ENCODE data around the gene FMR1.

Gene FMR1

DNA sequence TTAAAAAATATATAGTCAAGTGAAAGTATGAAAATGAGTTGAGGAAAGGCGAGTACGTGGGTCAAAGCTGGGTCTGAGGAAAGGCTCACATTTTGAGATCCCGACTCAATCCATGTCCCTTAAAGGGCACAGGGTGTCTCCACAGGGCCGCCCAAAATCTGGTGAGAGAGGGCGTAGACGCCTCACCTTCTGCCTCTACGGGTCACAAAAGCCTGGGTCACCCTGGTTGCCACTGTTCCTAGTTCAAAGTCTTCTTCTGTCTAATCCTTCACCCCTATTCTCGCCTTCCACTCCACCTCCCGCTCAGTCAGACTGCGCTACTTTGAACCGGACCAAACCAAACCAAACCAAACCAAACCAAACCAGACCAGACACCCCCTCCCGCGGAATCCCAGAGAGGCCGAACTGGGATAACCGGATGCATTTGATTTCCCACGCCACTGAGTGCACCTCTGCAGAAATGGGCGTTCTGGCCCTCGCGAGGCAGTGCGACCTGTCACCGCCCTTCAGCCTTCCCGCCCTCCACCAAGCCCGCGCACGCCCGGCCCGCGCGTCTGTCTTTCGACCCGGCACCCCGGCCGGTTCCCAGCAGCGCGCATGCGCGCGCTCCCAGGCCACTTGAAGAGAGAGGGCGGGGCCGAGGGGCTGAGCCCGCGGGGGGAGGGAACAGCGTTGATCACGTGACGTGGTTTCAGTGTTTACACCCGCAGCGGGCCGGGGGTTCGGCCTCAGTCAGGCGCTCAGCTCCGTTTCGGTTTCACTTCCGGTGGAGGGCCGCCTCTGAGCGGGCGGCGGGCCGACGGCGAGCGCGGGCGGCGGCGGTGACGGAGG lies at the start of gene FMR1:
FMR1 (plus strand) TSS at position 728 of the 831 bp plus-strand sequence. CDS start 261 bp downstream, outside the sequence.
- in situ Hi-C loops (cut with MboI; ENCODE audit: low sequenced_read_pairs) = no loop called here

DNA sequence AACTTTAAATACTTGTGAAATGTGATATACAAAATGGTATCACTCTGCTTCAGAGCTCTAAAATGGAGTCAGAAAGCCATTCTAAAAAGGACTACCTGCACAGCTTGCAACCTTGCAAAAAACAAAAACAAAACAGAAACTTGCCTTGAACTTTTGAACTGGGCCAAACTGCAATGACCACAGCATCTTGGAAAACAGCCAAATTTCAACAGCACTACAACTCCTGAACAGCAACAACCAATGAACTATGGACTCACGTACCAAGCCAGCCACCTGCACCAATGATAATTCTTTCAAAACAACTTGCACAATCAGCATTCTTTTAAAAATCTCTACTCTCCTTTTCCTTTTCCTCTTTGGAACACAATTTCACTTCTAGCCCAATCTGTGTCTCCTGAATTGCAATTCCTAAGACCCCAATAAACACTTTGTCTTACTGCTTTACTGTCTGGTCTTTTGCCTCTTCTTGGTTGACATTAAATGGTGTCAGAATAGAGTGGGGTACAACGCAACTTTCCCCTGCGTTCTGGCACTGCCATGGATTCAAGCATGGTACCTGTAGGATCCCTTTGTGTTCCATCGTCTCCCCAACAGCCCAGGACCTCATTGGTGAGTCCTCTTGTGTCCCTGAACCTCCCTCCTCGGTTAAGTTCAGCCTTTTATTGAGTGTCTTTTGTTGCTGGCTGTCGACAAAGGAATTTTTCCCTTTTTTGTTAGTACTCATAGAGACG lies 35.7 kb upstream of the FMR1 start:
- in situ Hi-C loops (cut with MboI; ENCODE audit: low sequenced_read_pairs) = no loop called here

DNA sequence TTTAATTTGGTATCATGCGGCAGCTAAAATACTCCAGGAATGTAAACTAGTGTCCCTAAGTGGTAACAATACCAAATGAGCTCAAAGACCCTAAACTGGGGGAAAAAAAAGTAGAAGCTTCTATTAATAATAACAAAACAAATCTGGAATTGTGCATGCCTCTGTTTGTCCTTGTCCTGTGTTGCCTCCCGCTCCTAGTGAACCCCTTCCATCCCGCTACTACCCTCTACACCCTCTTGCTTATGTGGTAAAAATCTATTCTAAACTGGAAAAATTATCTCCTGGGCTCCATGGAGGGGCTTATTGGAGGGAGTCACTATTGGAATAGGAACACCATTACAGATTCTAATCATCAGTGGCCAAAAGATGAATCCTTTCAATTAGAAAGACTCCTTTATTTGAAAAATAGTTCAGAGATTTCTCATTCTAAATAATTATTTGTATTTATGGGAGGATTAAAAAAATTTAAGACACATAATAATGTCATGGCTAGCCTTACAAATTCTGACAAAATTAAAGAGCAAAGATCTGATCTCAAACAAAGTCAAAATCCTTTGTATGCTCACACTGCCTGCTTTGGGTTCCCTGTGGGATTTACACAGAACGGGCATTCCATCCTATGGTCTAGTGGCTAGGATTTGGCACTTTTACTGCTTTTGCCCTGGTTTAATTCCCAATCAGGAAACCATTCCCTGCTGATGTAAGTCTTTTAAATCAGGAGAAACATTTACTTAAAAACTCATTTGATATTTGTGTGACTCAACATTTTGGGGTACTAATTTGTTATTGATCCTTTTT lies 34.7 kb upstream of the FMR1 start:
- in situ Hi-C loops (cut with MboI; ENCODE audit: low sequenced_read_pairs) = no loop called here

DNA sequence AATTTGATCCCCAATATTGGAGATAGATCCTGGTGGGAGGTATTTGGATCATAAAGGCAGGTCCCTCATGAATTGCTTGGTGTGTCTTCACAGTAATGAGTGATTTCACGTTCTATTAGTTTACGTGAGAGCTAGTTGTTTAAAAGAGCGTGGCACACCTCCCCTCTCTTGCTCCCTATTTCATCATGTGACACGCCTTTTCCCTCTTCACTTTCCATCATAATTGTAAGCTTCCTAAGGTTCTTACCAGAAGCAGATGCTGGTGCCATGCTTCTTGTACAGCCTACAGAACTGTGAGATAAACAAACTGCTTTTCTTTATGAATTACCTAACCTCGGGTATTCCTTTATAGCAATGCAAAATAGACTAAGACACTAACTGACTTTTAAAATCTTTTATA lies 34.0 kb upstream of the FMR1 start:
- in situ Hi-C loops (cut with MboI; ENCODE audit: low sequenced_read_pairs) = no loop called here

DNA sequence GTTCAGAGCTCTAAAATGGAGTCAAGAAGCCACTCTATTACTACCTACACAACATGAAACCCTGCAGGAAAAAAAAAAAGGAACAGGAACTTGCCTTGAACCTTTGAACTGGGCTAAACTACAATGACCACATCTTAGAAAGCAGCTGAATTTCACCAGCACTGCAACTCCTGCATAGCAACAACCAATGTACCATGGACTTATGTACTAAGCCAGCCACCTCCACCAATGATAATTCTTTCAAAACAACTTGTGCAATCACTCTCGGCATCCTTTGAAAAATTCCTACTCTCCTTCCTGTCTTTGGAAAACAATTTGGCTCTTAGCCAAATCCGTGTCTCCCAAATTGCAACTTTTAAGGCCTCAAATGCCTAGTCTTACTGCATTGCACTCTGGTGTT lies 26.8 kb upstream of the FMR1 start:
- in situ Hi-C loops (cut with MboI; ENCODE audit: low sequenced_read_pairs) = no loop called here

DNA sequence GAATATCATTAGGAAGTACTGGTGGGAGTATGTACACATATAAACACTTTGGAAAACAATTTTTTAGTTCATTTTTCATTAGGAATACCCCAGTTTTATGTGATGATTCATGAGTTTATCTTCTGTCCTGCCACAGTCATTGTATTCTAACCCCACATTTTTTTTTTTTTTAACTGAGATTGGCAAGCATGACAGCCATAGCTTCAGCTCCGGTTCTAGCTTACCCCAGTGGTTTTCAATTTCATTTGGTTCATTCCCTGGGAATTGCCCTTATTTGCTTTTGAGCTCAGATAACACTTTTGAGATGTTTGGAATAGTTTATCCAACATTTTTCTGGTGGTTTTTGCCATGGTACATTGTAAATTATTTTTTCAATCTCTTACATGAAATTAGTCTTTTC lies 21.0 kb upstream of the FMR1 start:
- in situ Hi-C loops (cut with MboI; ENCODE audit: low sequenced_read_pairs) = no loop called here

DNA sequence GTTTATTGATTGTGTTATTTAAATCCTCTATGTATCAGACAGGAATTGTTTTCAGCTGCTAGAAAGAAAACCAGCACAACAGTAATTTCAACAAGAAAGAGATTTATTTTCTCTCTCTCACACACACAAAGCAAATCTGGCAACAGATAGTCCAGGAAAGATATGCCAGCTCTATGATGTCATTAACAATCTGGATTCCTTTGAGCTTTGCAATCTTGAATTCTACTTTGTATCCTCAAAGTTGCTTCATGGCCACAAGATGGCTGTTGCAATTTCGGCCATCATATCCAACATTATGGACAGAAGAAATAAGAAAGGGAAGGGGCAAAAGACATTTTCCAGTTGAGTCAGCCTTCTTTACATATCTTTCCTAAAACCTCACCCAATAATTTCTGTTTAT lies 19.8 kb upstream of the FMR1 start:
- in situ Hi-C loops (cut with MboI; ENCODE audit: low sequenced_read_pairs) = no loop called here

DNA sequence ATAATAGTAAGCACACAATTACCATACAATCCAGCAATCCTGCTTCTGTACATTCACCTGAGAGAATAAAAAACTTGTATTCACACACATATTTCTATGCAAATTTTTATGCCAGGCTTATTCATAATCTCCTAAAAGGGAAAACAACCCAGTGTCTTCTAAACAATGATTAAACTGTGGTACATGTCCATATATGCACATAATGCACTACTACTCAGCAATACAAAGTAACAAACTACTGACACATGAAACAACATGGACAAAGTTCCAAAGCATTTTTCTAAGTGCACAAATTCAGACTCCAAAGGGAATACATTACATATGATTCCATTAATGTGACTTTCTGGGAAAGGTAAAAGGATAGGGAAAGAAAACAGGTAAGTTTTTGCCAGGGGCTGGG lies 18.0 kb upstream of the FMR1 start:
- in situ Hi-C loops (cut with MboI; ENCODE audit: low sequenced_read_pairs) = no loop called here

DNA sequence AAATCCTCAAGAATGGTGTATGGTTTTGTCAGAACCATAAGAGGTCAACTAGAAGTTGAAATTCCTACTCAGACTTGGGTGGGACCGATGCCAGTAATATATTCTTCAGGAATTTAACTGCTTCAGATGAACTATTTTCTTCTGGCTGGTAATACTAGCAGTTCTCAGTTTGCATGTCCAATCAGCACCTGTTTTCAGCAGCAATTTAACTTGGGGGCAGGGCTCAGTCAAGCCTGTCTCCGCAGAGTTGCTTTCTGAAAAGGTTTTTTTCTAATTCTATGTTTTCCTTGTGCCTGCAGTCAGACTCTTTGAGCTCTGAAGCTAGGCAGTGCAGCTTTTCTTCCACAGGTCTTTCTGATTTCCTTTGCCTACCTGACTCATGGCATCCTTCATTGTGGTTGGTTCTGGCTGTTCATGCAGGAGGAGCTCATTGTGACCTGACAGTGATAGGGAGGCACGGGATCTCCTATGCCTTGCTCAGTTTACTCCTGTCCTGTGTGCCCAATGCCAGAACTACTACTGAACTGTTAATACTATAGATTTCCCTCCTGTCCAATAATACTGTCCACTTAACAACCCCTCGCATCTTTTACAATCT lies 17.3 kb upstream of the FMR1 start:
- in situ Hi-C loops (cut with MboI; ENCODE audit: low sequenced_read_pairs) = no loop called here

DNA sequence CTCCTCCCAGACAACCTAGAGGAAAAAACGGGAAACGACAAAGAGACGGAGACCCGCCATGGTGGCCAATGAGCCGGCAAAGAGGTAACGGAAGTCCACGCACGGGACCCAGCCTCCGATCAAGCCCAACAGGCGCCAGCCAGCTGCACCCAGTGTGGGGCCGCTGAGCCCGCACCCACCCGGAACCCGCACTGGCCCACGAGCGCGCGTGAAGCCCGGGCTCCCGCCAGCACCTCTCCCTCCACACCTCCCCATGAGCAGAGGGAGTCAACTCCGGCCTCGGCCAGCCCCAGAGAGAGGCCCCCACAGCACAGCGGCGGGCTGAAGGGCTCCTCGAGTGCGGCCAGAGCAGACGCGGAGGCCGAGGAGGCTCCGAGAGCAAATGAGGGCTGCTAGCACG lies 14.6 kb upstream of the FMR1 start:
- in situ Hi-C loops (cut with MboI; ENCODE audit: low sequenced_read_pairs) = no loop called here

DNA sequence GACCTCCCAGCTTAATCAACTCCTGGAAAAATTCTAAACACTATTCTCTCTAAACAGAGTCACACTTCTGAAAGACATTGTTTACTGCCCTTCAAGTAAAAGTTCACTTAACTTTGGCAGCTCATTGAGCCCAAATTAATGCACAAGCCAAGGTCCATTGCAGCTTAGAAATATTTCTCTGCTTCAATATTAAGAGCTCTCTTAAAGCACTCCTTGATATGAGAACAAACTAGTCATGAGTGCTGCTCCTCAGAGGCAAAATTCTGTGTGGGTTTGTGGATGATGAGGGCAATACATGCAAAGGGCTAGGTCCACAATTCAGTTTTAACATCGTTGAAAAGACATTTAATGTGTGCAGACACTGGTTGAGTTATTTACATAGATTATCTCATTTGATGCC lies 12.8 kb upstream of the FMR1 start:
- in situ Hi-C loops (cut with MboI; ENCODE audit: low sequenced_read_pairs) = no loop called here

DNA sequence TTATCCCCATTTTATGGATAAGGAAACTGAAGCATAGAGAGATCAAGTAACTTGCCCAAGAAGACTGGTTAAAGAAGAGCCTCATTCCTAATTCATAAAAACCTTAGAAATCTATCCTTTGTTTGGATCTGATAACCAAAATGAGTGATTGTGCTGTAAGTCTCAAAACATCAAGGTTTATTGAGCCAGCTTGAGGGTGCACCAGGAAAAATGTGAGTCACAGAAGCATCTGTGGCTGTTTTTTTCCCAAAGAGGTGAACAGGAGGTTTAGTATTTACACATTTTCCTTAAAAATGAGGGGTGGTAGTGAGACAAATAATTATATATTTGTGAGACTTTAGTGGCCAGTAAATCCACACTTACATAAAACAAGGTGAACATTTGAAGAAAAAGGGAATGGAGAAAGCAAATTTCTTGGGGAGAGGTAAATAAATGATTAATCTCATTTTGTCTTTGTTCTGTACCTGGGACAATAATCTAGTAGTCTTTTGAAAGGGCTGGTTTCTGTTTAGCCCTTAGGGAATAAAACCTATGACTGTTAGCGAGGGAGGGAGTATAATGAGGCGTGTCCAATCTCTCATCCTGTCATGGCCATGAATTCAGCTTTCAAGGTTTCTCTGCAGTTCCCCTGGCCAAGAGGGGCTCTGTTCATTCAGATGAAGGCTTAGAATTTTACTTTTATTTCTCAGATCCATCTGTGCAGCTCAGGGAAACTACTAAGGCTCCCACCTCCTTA lies 12.2 kb upstream of the FMR1 start:
- in situ Hi-C loops (cut with MboI; ENCODE audit: low sequenced_read_pairs) = no loop called here

DNA sequence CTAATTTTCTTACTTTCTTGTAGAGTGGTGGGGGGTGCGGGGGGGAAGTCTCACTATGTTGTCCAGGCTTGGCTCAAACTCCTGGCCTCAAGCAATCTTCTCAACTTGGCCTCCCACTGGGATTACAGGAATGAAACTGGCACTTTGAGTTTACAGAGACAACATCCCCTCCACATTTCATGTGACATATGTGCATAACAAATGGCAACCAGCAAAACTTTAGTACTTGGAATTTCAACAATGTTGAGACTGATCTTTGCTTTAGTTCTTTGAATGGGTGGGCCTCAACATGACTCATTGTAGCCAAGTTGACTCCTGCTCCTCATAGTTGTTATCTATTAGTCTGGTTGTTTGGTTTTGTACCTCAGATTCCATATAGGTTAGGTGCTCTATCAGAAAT lies 11.4 kb upstream of the FMR1 start:
- in situ Hi-C loops (cut with MboI; ENCODE audit: low sequenced_read_pairs) = no loop called here

DNA sequence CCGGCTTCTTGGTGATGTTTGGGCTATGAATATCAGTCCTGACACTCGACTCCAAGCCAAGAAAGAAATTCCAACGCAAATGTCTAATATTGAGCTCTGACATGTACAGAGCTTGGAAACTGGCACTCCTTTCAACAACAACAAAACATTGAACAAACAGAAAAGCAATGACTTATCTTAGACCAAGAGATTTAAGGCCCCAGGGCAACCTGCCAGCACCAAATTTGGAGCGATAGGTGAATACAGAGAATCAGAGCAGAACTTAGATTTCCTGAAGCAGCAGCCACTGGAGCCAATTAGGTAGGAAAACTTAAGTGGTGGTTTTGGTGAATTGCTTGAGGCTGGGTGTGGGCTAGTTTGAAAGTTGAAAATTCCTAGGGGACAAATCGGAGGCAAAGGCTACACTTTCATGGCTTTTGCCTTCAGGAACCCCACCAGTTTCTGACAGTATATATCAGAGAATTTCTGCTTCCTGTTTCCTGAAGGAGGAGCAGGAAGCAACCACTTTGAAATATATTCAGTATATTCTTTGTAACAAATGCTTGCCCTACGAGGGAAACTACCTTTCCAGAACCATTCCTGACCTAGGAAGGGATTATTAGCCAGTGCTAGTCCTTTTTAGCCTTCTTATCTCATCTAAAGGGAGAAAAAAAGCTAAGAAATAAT lies 10.1 kb upstream of the FMR1 start:
- in situ Hi-C loops (cut with MboI; ENCODE audit: low sequenced_read_pairs) = no loop called here

DNA sequence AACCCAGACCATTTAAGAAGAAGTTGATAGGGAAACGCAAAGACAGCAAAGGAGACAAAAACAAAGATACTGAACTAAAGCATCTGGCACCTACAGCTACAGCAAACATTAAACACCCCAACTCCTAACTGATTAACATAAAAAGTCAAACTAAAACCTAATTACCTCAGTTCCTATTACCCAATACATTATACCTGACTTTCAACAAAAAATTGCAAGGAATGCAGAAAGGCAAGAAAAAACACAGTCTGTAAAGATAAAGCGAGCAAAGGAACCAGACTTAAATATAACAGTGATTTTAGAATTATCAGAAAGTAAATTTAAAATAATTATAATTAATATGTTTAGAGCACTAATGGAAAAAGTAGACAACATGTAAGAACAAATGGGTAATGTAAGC lies 9.4 kb upstream of the FMR1 start:
- in situ Hi-C loops (cut with MboI; ENCODE audit: low sequenced_read_pairs) = no loop called here

DNA sequence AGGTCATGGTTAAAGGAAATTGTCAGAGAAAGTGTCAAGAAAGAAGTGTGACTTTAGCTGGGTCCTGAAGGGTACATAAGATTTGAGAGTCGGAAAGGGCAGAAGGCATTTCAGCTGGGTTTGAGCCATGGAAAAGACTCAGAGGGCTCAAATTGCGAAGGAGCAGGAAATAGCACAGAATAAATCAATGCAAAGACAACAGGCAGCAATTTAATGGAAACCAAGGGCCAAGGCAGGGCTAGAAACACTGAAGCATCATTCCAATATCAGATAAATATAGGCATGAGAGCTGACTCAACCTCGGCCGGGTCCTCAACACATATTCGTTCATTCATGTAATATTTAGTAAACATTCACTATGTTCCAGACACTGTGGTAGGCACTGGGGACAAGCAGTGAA lies 3.6 kb upstream of the FMR1 start:
- in situ Hi-C loops (cut with MboI; ENCODE audit: low sequenced_read_pairs) = no loop called here

DNA sequence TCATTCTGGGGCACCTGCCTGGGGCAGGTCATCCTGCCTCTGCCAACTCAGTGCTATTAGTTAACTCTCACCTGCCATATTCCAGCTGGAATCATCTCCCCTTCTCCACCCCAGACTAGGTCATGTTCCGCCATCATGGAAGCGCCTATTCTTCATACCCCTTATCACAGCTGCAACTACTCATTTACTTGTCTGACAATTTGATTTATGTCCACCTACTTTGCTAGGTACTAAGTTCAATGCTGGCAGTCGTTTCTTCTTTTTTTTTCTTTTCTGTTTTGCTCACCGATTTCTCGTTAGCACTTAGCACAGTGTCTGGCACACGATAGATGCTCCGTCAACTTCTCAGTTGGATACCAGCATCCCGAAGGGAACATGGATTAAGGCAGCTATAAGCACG lies 1.1 kb upstream of the FMR1 start:
- in situ Hi-C loops (cut with MboI; ENCODE audit: low sequenced_read_pairs) = no loop called here

DNA sequence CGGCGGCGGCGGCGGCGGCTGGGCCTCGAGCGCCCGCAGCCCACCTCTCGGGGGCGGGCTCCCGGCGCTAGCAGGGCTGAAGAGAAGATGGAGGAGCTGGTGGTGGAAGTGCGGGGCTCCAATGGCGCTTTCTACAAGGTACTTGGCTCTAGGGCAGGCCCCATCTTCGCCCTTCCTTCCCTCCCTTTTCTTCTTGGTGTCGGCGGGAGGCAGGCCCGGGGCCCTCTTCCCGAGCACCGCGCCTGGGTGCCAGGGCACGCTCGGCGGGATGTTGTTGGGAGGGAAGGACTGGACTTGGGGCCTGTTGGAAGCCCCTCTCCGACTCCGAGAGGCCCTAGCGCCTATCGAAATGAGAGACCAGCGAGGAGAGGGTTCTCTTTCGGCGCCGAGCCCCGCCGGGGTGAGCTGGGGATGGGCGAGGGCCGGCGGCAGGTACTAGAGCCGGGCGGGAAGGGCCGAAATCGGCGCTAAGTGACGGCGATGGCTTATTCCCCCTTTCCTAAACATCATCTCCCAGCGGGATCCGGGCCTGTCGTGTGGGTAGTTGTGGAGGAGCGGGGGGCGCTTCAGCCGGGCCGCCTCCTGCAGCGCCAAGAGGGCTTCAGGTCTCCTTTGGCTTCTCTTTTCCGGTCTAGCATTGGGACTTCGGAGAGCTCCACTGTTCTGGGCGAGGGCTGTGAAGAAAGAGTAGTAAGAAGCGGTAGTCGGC lies 528 bp downstream of the FMR1 start:
- in situ Hi-C loops (cut with MboI; ENCODE audit: low sequenced_read_pairs) = no loop called here

DNA sequence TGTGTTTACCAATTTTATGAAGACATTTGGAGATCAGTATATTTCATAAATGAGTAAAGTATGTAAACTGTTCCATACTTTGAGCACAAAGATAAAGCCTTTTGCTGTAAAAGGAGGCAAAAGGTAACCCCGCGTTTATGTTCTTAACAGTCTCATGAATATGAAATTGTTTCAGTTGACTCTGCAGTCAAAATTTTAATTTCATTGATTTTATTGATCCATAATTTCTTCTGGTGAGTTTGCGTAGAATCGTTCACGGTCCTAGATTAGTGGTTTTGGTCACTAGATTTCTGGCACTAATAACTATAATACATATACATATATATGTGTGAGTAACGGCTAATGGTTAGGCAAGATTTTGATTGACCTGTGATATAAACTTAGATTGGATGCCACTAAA lies 1.9 kb downstream of the FMR1 start:
- in situ Hi-C loops (cut with MboI; ENCODE audit: low sequenced_read_pairs) = no loop called here

All from HL-60/S4 treated with retinoic acid at 250 ng/mL for 4 days and 3 days (cell line).